Psoas muscle (tissue), 8 donors: ENCODE data around the gene ACOD1. TPM values are rescaled to one million over a fixed set of nuclear protein-coding genes. Genes with fewer than 3 reads are reported as not detected.
A peak's percentile ranks its signal among the peaks of the same experiment; 100 is the strongest.

Source experiments
- ATAC-seq, 4 donors: fragments of 200-7000 bp; cut with Tn5 transposase; one replicate each; pipeline ENCODE4 v1.9.1; 2020; ENCODE audit warnings: moderate library complexity in 3 of 4, mild to moderate bottlenecking in 2 of 4
- DNase-seq, 2 donors: peaks; one replicate each; pipeline ENCODE4 v3.0.0-alpha.2; 2020
- H3K27ac ChIP-seq: fragments of 200-600 bp; one replicate; pipeline ENCODE4 v1.8.0; 2022
- H3K27me3 ChIP-seq, 3 donors: fragments of 200-600 bp in 1 of 3; one replicate each; pipeline versions ENCODE4 v1.6.1 to v1.8.0; 2013 to 2022; ENCODE audit warnings: low read length in 2 of 3, mild to moderate bottlenecking in 2 of 3, moderate library complexity in 1 of 3; ENCODE audit not compliant: insufficient read depth in 3 of 3
- H3K36me3 ChIP-seq, 2 donors: fragments of 200-600 bp in 1 of 2; one replicate each; pipeline versions ENCODE4 v1.6.1 to v1.8.0; 2013 to 2022; ENCODE audit warnings: low read depth in 1 of 2, mild to moderate bottlenecking in 1 of 2, moderate library complexity in 1 of 2; ENCODE audit not compliant: insufficient read depth in 1 of 2
- H3K4me1 ChIP-seq: fragments of 200-600 bp; one replicate; pipeline ENCODE4 v1.8.0; 2022
- H3K4me3 ChIP-seq: fragments of 200-600 bp; one replicate; pipeline ENCODE4 v1.8.0; 2022; ENCODE audit warnings: mild to moderate bottlenecking
- H3K9me3 ChIP-seq: fragments of 200-600 bp; one replicate; pipeline ENCODE4 v1.8.0; 2022
- WGBS, 3 donors: extraction: QIAGEN DNeasy Blood & Tissue Kit; methylation state at CpG; one replicate each; pipeline versions ENCODE4 v1.1.6 to v1.1.7; 2013; 5-methylcytosine and 5-hydroxymethylcytosine counted together
- intact Hi-C, 2 donors: fragments of 100-400 bp; cut with DNase I; formaldehyde crosslinking; loops; one replicate each; pipeline versions ENCODE4 v1.11.0 to v1.14.2; 2022
- polyA plus RNA-seq, 3 donors: library from polyadenylated mRNA; stranded (reverse); fragments of 200-250 nt; gene quantifications; one replicate each; pipeline ENCODE4 v1.2.3, GENCODE V29; 2013
- total RNA-seq, 4 donors: library from RNA; stranded (reverse); fragmentation: NEBNext Ultra II Directional in 2 of 4; extraction: Animal tissue kit (Norgen Biotek cat#: 25700) in 2 of 4; gene quantifications; one replicate each; pipeline versions ENCODE4 v1.2.1 to v1.2.4, GENCODE V29; 2021 to 2023
- TF ChIP-seq, protein P1 (sequence below): fragments of 200-600 bp; IDR thresholded peaks from one replicate; pipeline ENCODE4 v1.8.0; 2022; ENCODE audit warnings: antibody characterized with exemption
- donor health status: healthy with polysubstance abuse.
- donor health status: DM: no; HTN: no; CAD: no; lungs with moderate emphysema.
- donor health status: Bipolar disorder and iron deficiency.
- donor health status: healthy.
- donor health status: DM: yes; HTN: yes; CAD: no.
- donor health status: DM: no; HTN: no; CAD: no.
- donor health status: DM: no; HTN: no; CAD: no.
- donor health status: DM: yes; HTN: yes; CAD: no.

Gene ACOD1
- total and polyA plus RNA-seq, 7 donors, result not detected

DNA sequence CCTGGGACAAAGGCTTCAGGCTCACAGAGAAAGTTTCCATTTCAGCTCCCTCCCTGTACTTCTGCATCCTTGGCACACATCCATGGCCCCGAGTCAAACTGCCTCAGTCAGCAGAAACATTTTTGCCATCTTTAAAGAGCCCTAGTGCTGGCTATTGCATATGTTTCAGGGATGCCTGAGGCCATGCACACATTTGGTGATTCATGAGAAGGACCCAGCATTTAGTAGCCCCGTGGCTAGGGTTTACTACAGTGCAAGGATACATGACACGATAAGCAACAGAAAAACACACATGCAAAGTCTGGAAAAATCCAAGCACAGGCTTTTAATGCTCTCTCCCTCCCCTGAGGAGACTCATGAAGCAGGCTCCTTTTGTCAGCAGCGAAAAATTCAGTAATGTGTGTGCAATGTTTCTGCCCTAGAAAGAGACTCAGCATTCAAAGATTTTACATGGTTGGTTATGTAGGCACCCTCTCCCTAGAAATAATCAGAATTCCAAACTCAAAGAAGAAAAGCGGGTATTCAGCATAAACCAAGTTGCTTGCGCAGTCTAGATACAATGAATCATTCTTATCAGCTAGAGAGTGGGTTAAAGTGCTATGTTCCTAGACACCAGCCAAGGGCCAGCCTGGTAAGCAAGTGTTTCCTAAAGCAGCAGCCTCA, 17.6 kb downstream of the ACOD1 start:
- 44 to 55% (median 49%) methylated on average over 6 of the region's 6 CpGs for WGBS, 3 donors
- Histone ChIP-seq H3K27me3 (no peaks in the 10 kb centered on the region), H3K36me3 (no peaks in the 10 kb centered on the region), H3K4me1 (no peaks in the 10 kb centered on the region), H3K4me3 (no peak overlapping the region), H3K27ac (no peak overlapping the region), H3K9me3 (no peaks in the 10 kb centered on the region)
- ATAC-seq (no peak), DNase-seq (peak; percentile 25 to 61)
- intact Hi-C loops, result no loop called here
- TF ChIP-seq, protein P1, sequence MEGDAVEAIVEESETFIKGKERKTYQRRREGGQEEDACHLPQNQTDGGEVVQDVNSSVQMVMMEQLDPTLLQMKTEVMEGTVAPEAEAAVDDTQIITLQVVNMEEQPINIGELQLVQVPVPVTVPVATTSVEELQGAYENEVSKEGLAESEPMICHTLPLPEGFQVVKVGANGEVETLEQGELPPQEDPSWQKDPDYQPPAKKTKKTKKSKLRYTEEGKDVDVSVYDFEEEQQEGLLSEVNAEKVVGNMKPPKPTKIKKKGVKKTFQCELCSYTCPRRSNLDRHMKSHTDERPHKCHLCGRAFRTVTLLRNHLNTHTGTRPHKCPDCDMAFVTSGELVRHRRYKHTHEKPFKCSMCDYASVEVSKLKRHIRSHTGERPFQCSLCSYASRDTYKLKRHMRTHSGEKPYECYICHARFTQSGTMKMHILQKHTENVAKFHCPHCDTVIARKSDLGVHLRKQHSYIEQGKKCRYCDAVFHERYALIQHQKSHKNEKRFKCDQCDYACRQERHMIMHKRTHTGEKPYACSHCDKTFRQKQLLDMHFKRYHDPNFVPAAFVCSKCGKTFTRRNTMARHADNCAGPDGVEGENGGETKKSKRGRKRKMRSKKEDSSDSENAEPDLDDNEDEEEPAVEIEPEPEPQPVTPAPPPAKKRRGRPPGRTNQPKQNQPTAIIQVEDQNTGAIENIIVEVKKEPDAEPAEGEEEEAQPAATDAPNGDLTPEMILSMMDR, result no peak

DNA sequence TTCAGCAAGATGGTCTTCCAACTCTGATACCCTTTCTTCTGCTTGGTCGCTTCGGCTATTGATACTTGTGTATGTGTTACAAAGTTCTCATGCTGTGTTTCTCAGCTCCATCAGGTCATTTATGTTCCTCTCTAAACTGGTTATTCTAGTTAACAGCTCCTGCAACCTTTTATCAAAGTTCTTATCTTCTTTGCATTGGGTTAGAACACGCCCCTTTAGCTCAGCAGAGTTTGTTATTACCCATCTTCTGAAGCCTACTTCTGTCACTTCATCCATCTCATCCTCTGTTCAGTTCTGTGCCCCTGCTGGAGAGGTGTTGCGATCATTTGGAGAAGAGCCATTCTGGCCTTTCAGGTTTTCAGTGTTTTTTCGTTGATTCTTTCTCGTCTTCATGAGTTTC, 18.7 kb downstream of the ACOD1 start:
- 95 to 97% (median 97%) methylated on average over 6 of the region's 6 CpGs for WGBS, 3 donors
- no peak for DNase-seq

DNA sequence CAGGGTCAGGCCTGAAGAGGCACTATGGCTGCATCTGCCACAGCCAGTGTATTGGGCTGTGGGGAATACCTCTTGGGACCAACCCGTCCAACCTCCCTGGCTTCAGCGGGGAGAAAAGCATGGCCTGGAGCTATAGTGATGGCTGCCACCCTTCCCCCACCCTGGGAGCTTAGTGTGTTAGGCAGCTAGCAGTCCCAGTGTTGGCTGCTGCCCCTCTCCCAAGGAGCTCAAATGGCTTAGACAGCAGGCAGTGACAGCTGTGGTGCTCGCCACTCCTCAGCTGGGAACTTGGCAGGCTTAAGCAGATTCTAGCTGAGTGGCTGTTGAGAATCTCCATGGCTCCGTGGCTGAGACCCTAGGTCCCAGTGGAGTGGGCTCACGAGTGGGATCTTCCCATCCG, 19.7 kb downstream of the ACOD1 start:
- no peaks in the 10 kb centered on the region for H3K9me3 ChIP-seq
- no peak for DNase-seq
- H3K27ac ChIP-seq, result no peak overlapping the region
- no peaks in the 10 kb centered on the region for H3K27me3 ChIP-seq
- 24 to 43% (median 33%) methylated on average over 6 of the region's 6 CpGs for WGBS, 3 donors
- no peaks in the 10 kb centered on the region for H3K36me3 ChIP-seq
- TF ChIP-seq, protein P1, result no peak
- no peak overlapping the region for H3K4me3 ChIP-seq
- intact Hi-C loops, result no loop called here
- no peaks in the 10 kb centered on the region for H3K4me1 ChIP-seq
- no peak for ATAC-seq

More for the DNA sequence above, 18.7 kb downstream of the ACOD1 start:
- Histone ChIP-seq H3K9me3 (no peaks in the 10 kb centered on the region), H3K4me3 (no peak overlapping the region), H3K27me3 (no peaks in the 10 kb centered on the region), H3K4me1 (no peaks in the 10 kb centered on the region), H3K27ac (no peak overlapping the region), H3K36me3 (no peaks in the 10 kb centered on the region)
- ATAC-seq, result no peak
- TF ChIP-seq, protein P1, result no peak
- intact Hi-C loops, result no loop called here

DNA sequence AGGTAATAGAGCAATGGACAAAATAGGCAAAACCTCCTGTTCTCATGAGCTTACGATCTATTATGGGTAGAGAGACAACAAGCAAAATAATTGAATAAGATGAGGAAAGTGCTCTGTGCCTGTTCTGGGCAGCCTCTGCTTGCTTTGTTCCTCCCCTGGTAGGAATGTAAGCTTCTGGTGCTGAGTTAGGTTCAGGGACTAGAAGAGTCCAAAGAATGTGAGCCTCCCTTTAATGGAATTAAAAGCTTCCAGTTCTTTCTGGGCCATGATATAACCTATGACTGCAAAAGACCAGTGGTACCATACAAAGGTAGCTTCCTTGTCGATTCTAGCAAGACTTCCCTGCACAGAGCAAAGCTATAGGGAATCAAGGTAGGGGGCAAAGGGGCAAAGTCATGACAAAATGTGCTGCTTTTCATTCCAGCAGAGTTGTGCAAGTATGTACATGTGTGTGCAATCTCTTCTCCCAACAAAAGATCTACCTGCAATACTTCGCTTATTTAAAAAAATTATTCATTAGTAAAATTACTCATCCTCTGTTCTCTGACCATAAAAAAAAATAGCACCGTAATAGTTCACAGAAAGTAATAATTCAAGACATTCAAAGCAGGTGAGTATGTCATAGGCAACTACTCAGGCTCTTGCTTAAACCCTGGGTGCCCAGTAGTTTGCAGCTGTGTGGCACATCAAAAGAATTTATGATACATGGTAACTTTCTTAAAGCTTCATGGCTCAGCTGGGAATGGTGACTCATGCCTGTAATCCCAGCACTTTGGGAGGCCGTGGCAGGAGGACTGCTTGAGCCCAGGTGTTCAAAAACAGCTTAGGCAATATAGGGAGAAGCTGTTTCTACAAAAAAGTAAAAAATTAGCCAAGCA, 21.4 kb downstream of the ACOD1 start:
- H3K27me3 ChIP-seq, result no peaks in the 10 kb centered on the region
- 82 to 89% (median 84%) methylated on average over 5 of the region's 5 CpGs for WGBS, 3 donors
- H3K36me3 ChIP-seq, result no peaks in the 10 kb centered on the region
- DNase-seq (no peak), ATAC-seq (no peak)
- H3K27ac ChIP-seq, result no peak overlapping the region
- no peaks in the 10 kb centered on the region for H3K4me1 ChIP-seq
- TF ChIP-seq, protein P1, result no peak
- H3K4me3 ChIP-seq, result no peak overlapping the region
- H3K9me3 ChIP-seq, result no peaks in the 10 kb centered on the region
- intact Hi-C loops, result no loop called here
